Common myeloid progenitor, CD34-positive (primary cell): Measurements from ENCODE around the gene ARHGAP42.

Source experiments
- CTCF ChIA-PET: fragments of 350-600 bp; sonication (Branson Sonifier 250); formaldehyde crosslinking; loops from one replicate; lab custom pipeline; 2021; ENCODE audit warnings: antibody characterized with exemption; lab: Charles Lee
- POLR2A ChIA-PET: fragments of 350-600 bp; sonication (Branson Sonifier 250); formaldehyde crosslinking; loops from one replicate; lab custom pipeline; 2021; ENCODE audit warnings: antibody characterized with exemption; lab: Charles Lee
- DNase-seq, 3 donors: peaks; one replicate each; pipeline versions ENCODE4 v3.0.0 to v3.0.0-alpha.2; 2013
- H3K27ac ChIP-seq, 2 experiments: 1 replicate in 1 of 2; 2 replicates in 1 of 2; pipeline ENCODE4 v1.7.0; 2013; ENCODE audit warnings: inconsistent platforms in 2 of 2, low read length in 2 of 2, mild to moderate bottlenecking in 2 of 2, low read depth in 1 of 2, moderate library complexity in 1 of 2; ENCODE audit not compliant: severe bottlenecking in 2 of 2, insufficient read depth in 1 of 2, poor library complexity in 1 of 2
- H3K27me3 ChIP-seq, 5 experiments: replicated peaks in 2 of 5; 1 replicate in 3 of 5; 2 replicates in 2 of 5; pipeline versions ENCODE4 v1.6.1 to v1.7.0; 2013; ENCODE audit warnings: low read length in 4 of 5, mild to moderate bottlenecking in 2 of 5, moderate library complexity in 2 of 5, inconsistent platforms in 1 of 5; ENCODE audit not compliant: insufficient read depth in 5 of 5, control insufficient read depth in 4 of 5
- H3K36me3 ChIP-seq, 4 experiments: 1 replicate in 2 of 4; 2 replicates in 2 of 4; pipeline versions ENCODE4 v1.6.1 to v1.7.0; 2013; ENCODE audit warnings: low read length in 3 of 4, control low read depth in 1 of 4, mild to moderate bottlenecking in 1 of 4; ENCODE audit not compliant: control insufficient read depth in 4 of 4, insufficient read depth in 4 of 4
- H3K4me1 ChIP-seq, 4 experiments: 1 replicate in 3 of 4; 2 replicates in 1 of 4; pipeline versions ENCODE4 v1.6.1 to v1.7.1; 2013; ENCODE audit warnings: low read length in 3 of 4, mild to moderate bottlenecking in 3 of 4, control low read depth in 1 of 4, inconsistent platforms in 1 of 4, moderate library complexity in 1 of 4; ENCODE audit not compliant: control insufficient read depth in 4 of 4, insufficient read depth in 4 of 4; ENCODE audit errors: control extremely low read depth in 1 of 4
- H3K4me3 ChIP-seq, 7 experiments: 1 replicate in 4 of 7; 2 replicates in 3 of 7; pipeline versions ENCODE4 v1.5.1 to v1.7.0; 2013; ENCODE audit warnings: mild to moderate bottlenecking in 7 of 7, low read length in 6 of 7, moderate library complexity in 6 of 7, inconsistent platforms in 2 of 7, low read depth in 2 of 7, control low read depth in 1 of 7; ENCODE audit not compliant: insufficient read depth in 4 of 7, control insufficient read depth in 1 of 7; ENCODE audit errors: extremely low read depth in 1 of 7
- H3K9me3 ChIP-seq, 5 experiments: 1 replicate in 4 of 5; 2 replicates in 1 of 5; pipeline versions ENCODE4 v1.6.1 to v1.7.1; 2013; ENCODE audit warnings: low read length in 4 of 5, mild to moderate bottlenecking in 2 of 5, inconsistent platforms in 1 of 5, low read depth in 1 of 5, moderate library complexity in 1 of 5; ENCODE audit not compliant: control insufficient read depth in 4 of 5, insufficient read depth in 2 of 5; ENCODE audit errors: control extremely low read depth in 1 of 5
- WGBS: methylation state at CpG from one replicate; pipeline ENCODE4 v1.1.5; 2013; ENCODE audit not compliant: insufficient coverage; 5-methylcytosine and 5-hydroxymethylcytosine counted together

The ARHGAP42 gene

DNA sequence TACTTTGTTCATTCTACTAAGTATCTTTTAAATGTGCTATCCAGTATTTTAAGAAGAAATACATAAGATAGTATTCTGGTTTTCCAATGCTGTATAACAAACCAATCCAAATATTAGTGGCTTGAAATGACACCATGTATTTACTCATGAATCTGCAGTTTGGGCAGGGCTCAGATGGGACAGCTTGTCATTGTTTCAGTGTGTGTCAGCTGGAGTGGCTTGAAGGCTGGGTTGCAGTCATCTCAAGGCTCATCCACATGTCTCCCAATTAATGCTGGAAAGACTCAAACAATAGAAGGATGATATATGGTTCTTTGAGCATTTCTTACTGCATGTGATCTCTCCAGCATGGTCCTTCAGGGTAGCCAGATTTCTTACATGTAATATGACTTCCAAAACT lies 146.2 kb downstream of the ARHGAP42 start:
- ChIA-PET CTCF (interaction anchor here (1.4 kb wide), 1 partner anchor 13 kb away, joined by 4 read pairs; no protein-coding TSS in a partner anchor), POLR2A (no interaction called here)
- no peak for DNase-seq

DNA sequence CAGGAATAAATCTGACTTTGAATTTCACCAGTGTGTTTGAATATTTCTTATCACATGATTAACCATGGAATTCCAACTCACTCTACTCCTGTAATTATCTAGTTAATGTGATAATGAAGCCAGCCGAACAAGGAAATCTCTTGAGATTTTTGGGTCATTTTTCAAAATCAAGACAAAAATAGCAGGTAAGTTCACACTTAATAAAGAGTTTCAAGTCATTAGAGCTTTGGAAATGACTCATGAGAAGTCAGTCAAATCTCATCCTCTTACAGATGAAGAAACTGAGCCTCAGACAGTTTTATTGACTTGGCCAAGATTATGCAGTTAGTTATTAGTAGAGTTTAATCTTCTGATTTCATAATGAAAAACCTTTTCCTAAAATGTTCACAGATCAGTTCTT lies 148.8 kb downstream of the ARHGAP42 start:
- Histone ChIP-seq H3K9me3 (no peaks in the 10 kb centered on the region), H3K27me3 (peaks cover 0 to 3% (median 0%) of the 10 kb centered on the region in 5 experiments), H3K27ac (no peak overlapping the region), H3K4me1 (no peaks in the 10 kb centered on the region), H3K4me3 (no peak overlapping the region), H3K36me3 (no peaks in the 10 kb centered on the region)
- ChIA-PET CTCF (no interaction called here), POLR2A (no interaction called here)
- DNase-seq, result no peak
- whole genome bisulfite sequencing, result no CpG with 5 or more reads among the region's 1 CpG

More for the DNA sequence above, 146.2 kb downstream of the ARHGAP42 start:
- Histone ChIP-seq H3K27ac (no peak overlapping the region), H3K27me3 (peaks cover 0 to 3% (median 0%) of the 10 kb centered on the region in 5 experiments), H3K36me3 (no peaks in the 10 kb centered on the region), H3K4me1 (no peaks in the 10 kb centered on the region), H3K4me3 (no peak overlapping the region), H3K9me3 (no peaks in the 10 kb centered on the region)

GRCh38 chr11:100837311-100837710 lies 150.2 kb downstream of the ARHGAP42 start:
- ChIA-PET CTCF (no interaction called here), POLR2A (no interaction called here)
- Histone ChIP-seq H3K4me1 (no peaks in the 10 kb centered on the region), H3K27ac (no peak overlapping the region), H3K36me3 (no peaks in the 10 kb centered on the region), H3K4me3 (no peak overlapping the region), H3K27me3 (no peaks in the 10 kb centered on the region), H3K9me3 (peaks cover 0 to 1% (median 0%) of the 10 kb centered on the region in 5 experiments)
- no CpG with 5 or more reads among the region's 2 CpGs for WGBS
- no peak for DNase-seq

GRCh38 chr11:100841711-100842407 lies 154.8 kb downstream of the ARHGAP42 start:
- CTCF ChIA-PET, result no interaction called here

DNA sequence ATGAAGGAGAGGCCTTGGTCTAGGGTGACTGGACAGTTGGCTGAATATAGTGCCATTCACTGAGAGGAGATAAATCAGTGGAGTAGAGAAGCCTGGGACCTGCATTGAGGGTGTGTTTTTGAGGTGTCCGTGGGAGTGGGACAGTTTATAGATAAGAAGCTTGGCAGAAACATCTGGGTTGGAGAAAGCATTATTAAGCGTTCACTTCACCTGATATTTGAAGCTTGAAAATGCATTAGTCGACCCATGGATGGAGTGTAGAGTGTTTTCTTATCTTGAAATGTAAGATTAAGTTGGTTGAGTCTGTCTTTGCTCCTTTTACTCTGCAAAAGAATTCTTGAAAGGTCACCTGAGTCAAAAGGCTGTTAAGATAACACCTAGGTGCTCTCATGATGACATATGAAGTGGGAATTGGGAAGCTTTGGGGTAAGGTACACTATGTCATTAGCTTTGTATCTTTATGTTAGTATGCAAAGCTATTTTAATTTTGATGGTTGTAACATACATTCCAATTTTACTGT lies 160.7 kb downstream of the ARHGAP42 start:
- Histone ChIP-seq H3K27ac (no peak overlapping the region), H3K4me1 (no peaks in the 10 kb centered on the region), H3K36me3 (no peaks in the 10 kb centered on the region), H3K4me3 (no peak overlapping the region), H3K27me3 (no peaks in the 10 kb centered on the region), H3K9me3 (peaks cover 0 to 1% (median 0%) of the 10 kb centered on the region in 5 experiments)
- 67% methylated on average over 3 of the region's 3 CpGs for WGBS
- ChIA-PET CTCF (interaction anchor here (1.5 kb wide), 1 partner anchor 13 kb away, joined by 3 read pairs; no protein-coding TSS in a partner anchor), POLR2A (no interaction called here)
- no peak for DNase-seq

More at GRCh38 chr11:100841711-100842407, 154.8 kb downstream of the ARHGAP42 start:
- H3K4me1 ChIP-seq, result no peaks in the 10 kb centered on the region
- no peaks in the 10 kb centered on the region for H3K27me3 ChIP-seq
- peaks cover 0 to 3% (median 0%) of the 10 kb centered on the region in 5 experiments for H3K9me3 ChIP-seq
- POLR2A ChIA-PET, result no interaction called here
- DNase-seq, result no peak
- H3K4me3 ChIP-seq, result no peak overlapping the region
- H3K36me3 ChIP-seq, result no peaks in the 10 kb centered on the region
- 100% methylated on average over 1 of the region's 4 CpGs for WGBS
- H3K27ac ChIP-seq, result no peak overlapping the region

- Histone ChIP-seq H3K4me1 (no peaks in the 10 kb centered on the region), H3K4me3 (no peak overlapping the region), H3K27me3 (no peaks in the 10 kb centered on the region), H3K9me3 (no peaks in the 10 kb centered on the region), H3K36me3 (no peaks in the 10 kb centered on the region), H3K27ac (no peak overlapping the region)
- ChIA-PET POLR2A (interaction anchor here (0.6 kb wide), 1 partner anchor 136 kb away, joined by 5 read pairs; no protein-coding TSS in a partner anchor), CTCF (interaction anchor here (1.4 kb wide), 1 partner anchor 15 kb away, joined by 3 read pairs; no protein-coding TSS in a partner anchor)
- DNase-seq, result no peak
- WGBS, result no CpG with 5 or more reads among the region's 4 CpGs
These were observed 162.2 kb downstream of the ARHGAP42 start for GRCh38 chr11:100849009-100849900.
